HFF-Myc (cell line): ENCODE data around the gene CGREF1.

ENCODE experiments used
- DNase-seq: peaks from one replicate; pipeline ENCODE4 v3.0.0-alpha.2; 2011; ENCODE audit warnings: low read depth; ENCODE audit errors: extremely low read depth
- H3K4me3 ChIP-seq: replicated peaks from 2 replicates; pipeline ENCODE4 v1.5.1; 2011; ENCODE audit warnings: low read depth, mild to moderate bottlenecking, control low read depth, low read length
- TF ChIP-seq, protein P1 (sequence below): IDR thresholded peaks from 2 replicates; pipeline ENCODE4 v1.5.1; 2012; ENCODE audit warnings: mild to moderate bottlenecking, low read depth, low read length, control low read depth; ENCODE audit errors: missing control alignments

The CGREF1 gene, protein sequence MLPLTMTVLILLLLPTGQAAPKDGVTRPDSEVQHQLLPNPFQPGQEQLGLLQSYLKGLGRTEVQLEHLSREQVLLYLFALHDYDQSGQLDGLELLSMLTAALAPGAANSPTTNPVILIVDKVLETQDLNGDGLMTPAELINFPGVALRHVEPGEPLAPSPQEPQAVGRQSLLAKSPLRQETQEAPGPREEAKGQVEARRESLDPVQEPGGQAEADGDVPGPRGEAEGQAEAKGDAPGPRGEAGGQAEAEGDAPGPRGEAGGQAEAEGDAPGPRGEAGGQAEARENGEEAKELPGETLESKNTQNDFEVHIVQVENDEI

DNA sequence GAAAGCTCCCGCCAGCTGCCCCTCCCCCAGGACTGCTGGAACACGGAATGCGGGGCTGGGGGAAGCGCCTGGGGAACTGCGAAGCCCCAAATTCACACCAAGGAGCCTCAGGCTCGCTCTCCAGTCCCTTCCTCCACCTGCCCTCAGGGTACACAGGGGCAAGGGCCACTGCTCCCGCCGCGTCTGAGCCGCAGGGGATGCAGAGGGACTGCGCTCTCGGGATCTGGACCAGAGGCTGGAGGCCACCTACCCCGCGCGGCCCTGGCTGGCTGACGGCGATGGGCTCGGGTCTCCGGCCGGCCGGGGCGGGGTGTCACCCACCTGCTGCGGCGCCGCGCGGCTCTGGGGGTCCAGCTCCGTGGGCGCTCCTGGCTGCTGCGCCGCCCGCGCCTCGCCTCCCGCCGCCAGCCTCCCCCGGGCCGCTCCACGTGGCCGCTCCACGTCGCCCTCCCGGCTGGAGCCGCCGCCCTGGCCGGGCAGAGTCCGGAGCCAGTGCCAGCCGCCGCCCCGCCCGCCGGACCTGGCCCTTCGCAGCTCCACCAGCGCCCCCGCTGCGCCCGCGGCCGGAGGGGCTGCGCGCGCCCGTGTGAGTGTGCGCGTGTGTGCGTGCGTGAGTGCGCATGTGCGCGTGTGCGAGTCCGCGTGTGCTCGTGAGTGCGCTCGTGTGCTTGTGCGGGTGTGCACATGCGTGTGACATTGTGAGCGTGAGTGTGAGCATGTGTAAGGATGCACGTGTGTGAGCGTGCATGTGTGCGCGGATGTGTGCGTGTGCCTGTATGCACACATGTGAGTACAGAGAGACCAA lies at the start of gene CGREF1:
TSS of gene CGREF1 (minus strand) at position 604 of the 805 bp plus-strand sequence. CDS start 14,762 bp downstream, outside the sequence.
- DNase-seq, result no peak

DNA sequence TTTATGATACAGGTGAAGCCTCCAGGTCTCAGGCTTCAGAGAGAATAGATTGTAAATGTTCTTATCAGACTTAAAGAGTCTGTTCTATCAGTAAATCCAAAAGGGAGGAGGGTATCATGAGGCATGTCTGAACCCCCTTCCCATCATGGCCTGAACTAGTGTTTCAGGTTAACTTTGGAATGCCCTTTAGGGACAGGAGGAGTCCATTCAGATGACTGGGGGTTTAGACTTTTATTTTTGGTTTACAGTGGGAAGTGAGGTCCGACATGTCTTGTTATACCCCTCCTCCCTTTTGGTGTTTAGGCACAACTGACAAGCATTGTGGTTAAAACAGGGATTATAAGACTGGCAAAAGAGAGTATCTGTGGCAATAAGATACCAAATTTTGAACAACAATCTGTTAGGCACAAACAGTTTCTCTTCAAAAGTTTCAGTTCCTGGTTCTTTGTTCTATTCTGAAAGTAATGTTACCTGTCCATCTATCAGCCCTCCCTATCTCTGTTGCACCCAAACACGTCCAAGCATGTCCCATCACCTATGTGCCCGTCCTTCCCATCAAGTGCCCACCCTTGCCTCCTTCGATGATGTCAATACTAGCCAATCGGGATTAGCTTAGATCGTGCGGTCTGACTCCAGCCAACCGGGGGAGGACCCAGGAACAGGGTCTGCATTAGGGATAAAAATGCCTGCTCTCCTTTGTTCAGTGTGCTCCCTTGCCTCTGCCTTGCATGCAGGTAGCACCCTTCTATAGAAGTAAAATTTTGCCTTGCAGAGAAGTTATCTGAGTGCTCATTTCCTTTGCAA lies 46.2 kb upstream of the CGREF1 start:
- no peak for DNase-seq
- TF ChIP-seq, protein P1, sequence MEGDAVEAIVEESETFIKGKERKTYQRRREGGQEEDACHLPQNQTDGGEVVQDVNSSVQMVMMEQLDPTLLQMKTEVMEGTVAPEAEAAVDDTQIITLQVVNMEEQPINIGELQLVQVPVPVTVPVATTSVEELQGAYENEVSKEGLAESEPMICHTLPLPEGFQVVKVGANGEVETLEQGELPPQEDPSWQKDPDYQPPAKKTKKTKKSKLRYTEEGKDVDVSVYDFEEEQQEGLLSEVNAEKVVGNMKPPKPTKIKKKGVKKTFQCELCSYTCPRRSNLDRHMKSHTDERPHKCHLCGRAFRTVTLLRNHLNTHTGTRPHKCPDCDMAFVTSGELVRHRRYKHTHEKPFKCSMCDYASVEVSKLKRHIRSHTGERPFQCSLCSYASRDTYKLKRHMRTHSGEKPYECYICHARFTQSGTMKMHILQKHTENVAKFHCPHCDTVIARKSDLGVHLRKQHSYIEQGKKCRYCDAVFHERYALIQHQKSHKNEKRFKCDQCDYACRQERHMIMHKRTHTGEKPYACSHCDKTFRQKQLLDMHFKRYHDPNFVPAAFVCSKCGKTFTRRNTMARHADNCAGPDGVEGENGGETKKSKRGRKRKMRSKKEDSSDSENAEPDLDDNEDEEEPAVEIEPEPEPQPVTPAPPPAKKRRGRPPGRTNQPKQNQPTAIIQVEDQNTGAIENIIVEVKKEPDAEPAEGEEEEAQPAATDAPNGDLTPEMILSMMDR, result no peak
- no peak overlapping the region for H3K4me3 ChIP-seq

More for the DNA sequence above, at the start of gene CGREF1:
- peak within 1 kb of the TSS; percentile 60 for H3K4me3 ChIP-seq
- TF ChIP-seq, protein P1, result no peak

DNA sequence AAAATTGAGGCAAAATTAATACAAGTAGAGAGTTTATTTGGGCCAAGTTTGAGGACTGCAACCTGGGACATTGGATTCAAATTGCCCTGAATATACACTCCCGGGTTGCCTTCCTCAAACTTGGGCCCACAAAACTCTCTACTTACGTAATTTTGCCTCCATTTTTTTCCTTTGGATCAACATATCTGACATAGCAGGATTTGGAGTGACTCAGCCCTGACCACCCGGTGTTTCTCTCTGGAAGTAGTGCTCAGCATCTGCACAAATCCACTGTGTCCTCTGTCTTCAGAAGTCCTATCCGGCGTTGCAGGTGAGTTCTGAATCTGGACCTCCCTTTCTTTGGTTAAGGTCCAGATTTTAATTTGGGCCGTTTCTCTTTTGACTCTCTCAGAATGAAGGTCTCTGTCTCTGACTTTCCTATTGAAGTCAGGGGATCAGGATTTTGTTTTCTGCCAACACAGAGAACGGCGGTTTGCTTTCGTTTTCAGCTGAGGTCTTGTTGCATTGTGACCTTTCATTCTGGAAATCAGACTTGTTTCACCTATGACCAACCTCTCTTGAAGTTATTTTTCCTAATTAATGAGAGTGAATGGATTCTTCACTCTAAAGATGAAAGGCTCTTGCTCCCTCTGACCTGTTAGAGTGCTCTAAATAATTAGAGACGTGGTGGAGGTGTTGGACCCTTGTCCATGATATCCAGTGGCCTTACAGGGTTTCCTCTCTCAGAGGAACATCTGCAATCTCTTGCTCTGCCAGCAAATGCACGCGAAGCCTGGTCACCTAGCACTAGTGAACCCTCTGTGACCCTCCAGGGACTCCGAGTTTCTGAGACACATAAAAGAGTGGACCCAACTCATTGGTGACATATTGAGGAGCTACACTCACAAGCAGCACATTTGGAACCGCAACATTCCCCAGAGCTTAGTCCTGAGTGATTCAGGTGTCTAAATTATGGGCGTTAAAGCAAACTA lies 43.5 kb upstream of the CGREF1 start:
- TF ChIP-seq, protein P1, result no peak
- DNase-seq, result no peak
- H3K4me3 ChIP-seq, result no peak overlapping the region

DNA sequence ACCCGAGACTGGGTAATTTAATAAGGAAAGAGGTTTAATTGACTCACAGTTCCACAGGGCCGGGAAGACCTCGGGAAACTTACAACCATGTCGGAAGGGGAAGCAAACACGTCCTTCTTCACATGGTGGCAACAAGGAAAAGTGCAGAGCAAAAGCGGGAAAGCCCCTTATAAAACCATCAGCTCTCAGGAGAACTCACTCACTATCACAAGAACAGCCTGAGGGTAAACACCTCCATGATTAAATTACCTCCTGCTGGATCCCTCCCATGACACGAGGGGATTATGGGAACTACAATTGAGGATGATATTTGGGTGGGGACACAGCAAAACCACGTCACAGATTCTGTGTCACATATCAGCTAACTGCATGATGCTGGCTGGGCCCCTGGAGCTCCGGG lies 41.3 kb upstream of the CGREF1 start:
- TF ChIP-seq, protein P1, result no peak
- H3K4me3 ChIP-seq, result no peak overlapping the region
- DNase-seq, result no peak

DNA sequence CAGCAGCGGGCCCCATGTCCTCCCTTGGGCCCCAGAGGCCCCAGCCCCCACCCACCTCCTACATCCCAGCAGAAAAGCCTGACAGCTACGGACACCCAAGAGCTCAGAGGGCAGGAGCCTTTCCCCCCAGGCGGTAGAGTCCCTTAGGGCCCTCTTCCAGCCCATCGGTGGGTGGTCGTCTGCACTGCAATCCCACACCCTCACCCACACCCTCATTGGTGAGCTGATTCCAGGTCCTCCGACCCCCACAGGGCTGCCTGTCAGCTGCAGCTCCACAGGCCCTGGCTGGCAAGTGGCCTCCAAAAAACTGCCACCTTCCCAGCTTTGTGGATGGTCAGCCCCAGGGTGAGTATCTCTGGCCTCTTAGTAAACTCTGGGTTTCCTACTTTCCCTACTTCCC lies 40.3 kb upstream of the CGREF1 start:
- TF ChIP-seq, protein P1, result no peak
- no peak for DNase-seq
- H3K4me3 ChIP-seq, result no peak overlapping the region
